GM03348 (cell line): ENCODE measurements around the gene FABP3.

Experiments
- DNase-seq: peaks from one replicate; pipeline ENCODE4 v3.0.0; 2012; ENCODE audit warnings: low spot score

Gene FABP3

GRCh38 chr1:31373056-31373896 lies at the start of gene FABP3:
Gene FABP3, minus strand, starts transcription at chr1:31373076. Its CDS starts 62 bp downstream, at chr1:31373014.
- peak; percentile 85 for DNase-seq

DNA sequence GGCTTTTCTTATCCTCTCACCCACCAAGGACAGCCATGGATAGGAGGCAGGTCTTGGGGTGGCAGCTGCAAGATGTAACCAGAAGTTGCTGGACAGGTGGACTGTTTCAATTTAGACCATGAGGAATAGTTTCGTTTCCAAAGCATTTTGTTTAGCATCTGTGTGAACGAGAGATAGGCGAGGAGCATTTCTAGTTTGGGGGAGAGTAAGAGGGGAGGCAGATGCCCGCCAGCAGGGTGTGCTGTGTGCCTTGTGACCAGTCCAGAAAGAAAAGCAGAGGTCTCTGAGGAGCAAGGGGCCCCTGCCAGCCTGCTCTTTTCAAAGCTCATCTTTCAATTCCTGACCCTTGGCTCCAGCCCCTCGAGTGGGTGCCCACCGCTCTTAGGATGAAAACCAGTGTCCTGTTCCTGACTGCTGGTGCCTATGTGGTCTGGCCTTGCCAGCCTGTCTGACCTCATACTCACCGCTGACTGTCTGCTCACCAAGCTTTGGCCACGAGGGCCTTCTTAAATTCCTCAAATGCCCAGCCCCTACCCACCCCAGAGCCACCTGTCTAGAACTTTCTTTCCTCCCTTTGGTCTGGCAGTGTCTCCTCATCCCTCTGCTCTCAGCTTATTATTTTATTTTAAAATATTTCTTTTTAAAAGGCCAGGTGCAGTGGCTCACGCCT lies 48.6 kb upstream of the FABP3 start:
- no peak for DNase-seq

GRCh38 chr1:31420716-31421115 lies 47.8 kb upstream of the FABP3 start:
- DNase-seq: no peak

- no peak for DNase-seq
Observed at GRCh38 chr1:31418626-31419323, 45.9 kb upstream of the FABP3 start.

GRCh38 chr1:31417148-31417547 lies 44.3 kb upstream of the FABP3 start:
- DNase-seq: no peak

GRCh38 chr1:31416101-31416736 lies 43.3 kb upstream of the FABP3 start:
- no peak for DNase-seq

GRCh38 chr1:31415658-31416057 lies 42.8 kb upstream of the FABP3 start:
- DNase-seq: no peak

- DNase-seq: no peak
Observed at GRCh38 chr1:31414980-31415370, 42.1 kb upstream of the FABP3 start.

GRCh38 chr1:31413405-31414001 lies 40.6 kb upstream of the FABP3 start:
- DNase-seq: peak; percentile 74

DNA sequence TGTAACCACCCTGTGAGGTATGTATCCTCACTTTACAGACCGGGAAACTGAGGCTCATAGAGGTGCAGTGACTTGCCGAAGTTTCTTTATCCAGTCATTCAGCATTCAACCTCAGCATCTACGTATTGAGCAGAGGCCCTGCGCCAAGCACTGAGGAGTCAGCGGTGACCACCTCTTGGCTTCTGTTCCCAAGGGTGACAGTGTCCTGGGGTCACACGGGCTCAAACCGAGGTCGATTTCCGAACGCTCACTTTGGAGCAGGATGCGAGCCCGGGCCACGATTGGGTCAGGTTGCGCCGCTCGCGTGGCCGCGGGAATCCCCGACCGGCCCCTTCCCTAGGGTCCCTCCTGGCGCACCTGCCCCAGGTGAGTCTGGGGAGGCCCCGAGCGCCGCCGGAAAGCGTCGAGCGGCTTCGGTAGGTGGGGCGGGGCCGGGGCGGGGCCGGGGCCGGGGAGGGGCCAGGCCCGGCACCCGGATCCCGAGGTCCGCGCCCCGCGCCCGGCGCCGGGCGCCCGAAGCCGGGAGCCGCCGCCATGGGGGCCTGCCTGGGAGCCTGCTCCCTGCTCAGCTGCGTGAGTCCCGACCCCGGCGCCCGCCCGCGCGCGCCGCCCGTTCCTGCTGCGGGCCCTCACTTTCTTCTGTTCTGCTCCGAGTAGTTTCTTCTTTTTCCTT lies 40.0 kb upstream of the FABP3 start, which contains the start of gene SERINC2:
Gene SERINC2, plus strand, starts transcription at position 482 of the 673 bp plus-strand sequence. Its CDS starts 53 bp downstream, at position 535.
- peak; percentile 91 for DNase-seq

DNA sequence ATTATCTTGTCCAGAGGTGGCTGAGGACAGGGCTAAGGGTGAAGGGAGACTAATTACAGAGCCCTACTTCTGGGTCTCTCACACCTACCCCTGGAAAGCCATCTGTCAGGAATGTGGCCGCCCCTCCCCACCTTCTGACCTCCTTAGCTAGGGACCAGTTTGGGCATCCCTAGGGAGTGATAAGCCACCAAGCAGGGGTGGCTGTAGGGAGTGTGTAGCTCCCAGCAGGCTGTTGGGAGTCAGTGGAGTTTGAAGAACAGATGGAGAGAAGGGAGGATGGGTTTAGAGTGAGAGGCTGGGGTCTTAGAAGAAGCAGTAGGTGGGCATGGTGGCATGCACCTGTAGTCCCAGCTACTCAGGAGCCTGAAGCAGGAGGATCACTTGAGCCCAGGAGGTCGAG lies 39.3 kb upstream of the FABP3 start:
- no peak for DNase-seq

GRCh38 chr1:31410871-31411270 lies 38.0 kb upstream of the FABP3 start:
- no peak for DNase-seq

DNA sequence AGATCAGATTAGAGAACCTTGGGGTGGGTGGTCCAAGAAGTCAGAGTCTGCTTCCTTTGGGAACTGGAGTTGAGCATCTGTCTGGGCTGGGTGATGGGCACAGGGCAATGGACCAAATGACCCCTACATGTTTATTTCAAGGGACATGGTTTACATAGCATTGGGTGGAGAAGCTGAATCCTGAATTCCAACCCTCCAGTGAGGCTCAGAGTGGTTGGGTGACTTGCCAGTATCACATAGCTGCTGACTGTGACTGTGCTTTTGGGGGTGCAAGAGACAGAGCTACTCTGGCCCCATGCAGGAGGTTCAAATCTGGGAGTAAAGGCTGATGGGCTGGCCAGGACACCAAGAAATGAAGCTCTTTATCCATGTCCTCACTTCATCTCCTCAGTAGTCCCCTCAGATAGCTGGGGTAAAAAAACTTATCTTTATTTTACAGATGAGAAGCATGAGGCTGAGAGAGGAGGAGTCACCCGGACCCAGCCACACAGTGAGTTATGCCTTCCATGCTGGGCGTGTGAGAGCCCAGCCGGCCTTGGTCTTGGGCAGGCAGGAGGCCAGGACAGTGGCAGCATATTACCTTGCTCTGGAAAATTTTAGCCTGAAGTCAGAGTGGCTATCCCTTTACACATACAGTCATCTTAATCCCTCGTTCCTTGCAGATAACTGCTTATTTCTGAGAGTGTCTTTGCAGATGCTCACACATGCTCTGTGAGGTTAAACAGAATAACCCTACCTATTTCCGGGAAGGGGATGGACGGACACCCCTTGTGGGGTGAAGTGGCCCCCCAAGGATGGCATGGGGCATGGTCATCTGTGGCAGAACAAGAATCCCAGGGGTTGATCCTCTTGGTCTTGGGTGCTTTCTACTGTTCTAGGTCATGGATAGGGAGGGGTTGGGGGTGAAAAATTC lies 37.3 kb upstream of the FABP3 start:
- DNase-seq: no peak

GRCh38 chr1:31408788-31409318 lies 36.0 kb upstream of the FABP3 start:
- no peak for DNase-seq

GRCh38 chr1:31407029-31407626 lies 34.3 kb upstream of the FABP3 start:
- no peak for DNase-seq

- DNase-seq: no peak
Observed at GRCh38 chr1:31405578-31406245, 32.8 kb upstream of the FABP3 start.

DNA sequence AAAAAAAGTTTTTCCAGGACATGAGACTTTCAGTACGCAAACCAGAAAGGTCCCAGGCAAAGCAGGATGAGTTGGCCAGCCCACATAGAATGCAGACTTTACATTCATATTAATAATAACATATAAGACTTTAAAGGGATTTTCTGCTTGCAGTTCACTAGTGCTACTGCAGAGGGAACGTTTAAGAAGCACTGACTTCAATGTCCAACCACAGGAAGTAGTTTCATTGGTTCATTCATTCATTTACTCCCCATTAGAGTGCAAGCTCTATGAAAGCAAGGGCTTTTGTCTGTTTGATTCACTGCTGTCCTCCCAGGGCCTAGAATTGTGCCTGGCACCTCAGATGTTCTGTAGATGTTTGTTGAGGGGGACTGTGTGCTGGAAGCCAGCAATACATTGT lies 28.4 kb upstream of the FABP3 start:
- DNase-seq: no peak

DNA sequence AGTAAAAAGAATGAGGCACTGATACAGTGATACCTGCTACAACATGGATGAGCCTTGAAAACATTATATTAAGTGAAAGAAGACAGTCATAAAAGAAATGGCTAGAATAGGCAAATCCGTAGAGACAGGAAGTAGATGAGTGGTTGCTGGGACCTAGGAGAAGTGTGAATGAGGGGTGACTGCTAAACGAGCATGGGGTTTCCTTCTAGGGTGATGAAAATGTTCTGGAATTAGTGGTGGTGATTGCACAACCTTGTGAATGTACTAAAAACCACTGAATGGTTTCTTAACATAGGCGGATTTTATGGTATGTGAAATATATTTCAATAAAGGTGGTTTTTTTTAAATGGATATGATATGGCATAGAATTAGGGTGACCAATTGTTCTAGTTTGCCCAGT lies 27.5 kb upstream of the FABP3 start:
- DNase-seq: no peak

- no peak for DNase-seq
Observed at GRCh38 chr1:31399976-31400375, 27.1 kb upstream of the FABP3 start.
